GM12891 (cell line): ENCODE data around the gene PROCR.

Source experiments
- PAX5 ChIP-seq: IDR thresholded peaks from 2 replicates; pipeline ENCODE4 v1.6.1; 2011; ENCODE audit warnings: low read length, moderate library complexity, mild to moderate bottlenecking; ENCODE audit not compliant: insufficient read depth, severe bottlenecking
- POLR2A ChIP-seq: IDR thresholded peaks from 2 replicates; pipeline ENCODE4 v1.6.1; 2011; ENCODE audit warnings: low read depth, low read length, control low read depth
- POLR2AphosphoS5 ChIP-seq: IDR thresholded peaks from 2 replicates; pipeline ENCODE4 v1.6.1; 2011; ENCODE audit warnings: low read depth, low read length, control low read depth
- POU2F2 ChIP-seq: IDR thresholded peaks from 2 replicates; pipeline ENCODE4 v1.6.1; 2011; ENCODE audit warnings: low read depth, mild to moderate bottlenecking, control low read depth, low read length, moderate library complexity
- SPI1 ChIP-seq: IDR thresholded peaks from 2 replicates; pipeline ENCODE4 v1.6.1; 2011; ENCODE audit warnings: low read depth, low read length, control low read depth
- TAF1 ChIP-seq: IDR thresholded peaks from 2 replicates; pipeline ENCODE4 v1.6.1; 2011; ENCODE audit warnings: low read depth, low read length, control low read depth

DNA sequence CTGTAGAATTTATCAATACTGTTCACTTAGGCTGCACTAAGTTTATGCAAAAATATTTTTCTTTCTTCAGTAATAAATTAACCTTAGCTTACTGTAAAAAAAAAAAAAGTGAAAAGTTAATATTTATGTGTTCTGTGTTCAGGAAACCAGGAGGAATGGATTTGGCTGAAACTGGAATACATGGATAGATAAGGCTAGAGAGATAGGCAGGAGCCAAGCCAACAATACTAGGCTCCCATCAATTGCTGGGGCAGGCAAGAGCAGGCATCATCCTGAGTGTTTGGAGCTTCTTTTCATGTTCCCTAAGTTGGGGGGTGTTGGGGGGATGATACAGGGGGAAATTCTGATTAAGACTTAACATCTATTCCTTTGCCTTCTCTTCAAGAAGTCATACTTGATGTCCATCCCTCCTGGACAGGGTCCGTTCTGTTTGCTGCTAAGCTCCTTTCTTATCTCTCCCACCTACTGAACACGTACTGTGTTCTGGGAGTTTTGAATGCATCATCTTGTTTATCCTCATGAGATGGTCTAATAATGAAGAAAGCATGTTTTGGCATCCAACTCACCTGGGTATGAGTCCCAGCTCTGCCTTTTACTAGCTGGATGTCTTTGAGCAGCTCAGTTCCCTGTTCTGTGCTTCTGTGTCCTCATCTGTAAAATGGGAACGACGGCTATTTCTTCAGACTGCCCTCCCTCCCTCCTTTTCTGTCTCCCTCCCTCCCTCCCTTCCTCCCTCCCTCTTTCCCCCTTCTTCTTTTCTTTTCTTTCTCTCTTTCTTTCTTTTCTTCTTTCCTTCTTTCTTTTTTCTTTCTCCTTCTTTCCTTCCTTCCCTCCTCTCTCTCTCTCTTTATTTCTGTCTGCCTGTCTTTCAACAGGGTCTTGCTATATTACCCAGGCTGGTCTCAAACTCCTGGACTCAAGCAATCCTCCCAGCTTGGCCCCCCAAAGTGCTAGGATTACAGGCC is 6.4 kb upstream of the PROCR start:
- TF ChIP-seq POLR2AphosphoS5 (no peak), POLR2A (no peak), POU2F2 (no peak), PAX5 (no peak), TAF1 (no peak), SPI1 (no peak)
